HepG2 (cell line): Measurements from ENCODE around the gene CHST14. TPM values are rescaled to one million over a fixed set of nuclear protein-coding genes. Genes with fewer than 3 reads are reported as not detected.
A peak's percentile ranks its signal among the peaks of the same experiment; 100 is the strongest.

Experiments
- ARNT2 ChIP-seq: sonication (generic); formaldehyde crosslinking; IDR thresholded peaks from 2 replicates; pipeline ENCODE4 v1.8.0; 2022; ENCODE audit warnings: mild to moderate bottlenecking, low read depth, missing genetic modification reagents, moderate library complexity
- CBFB ChIP-seq: sonication (generic); formaldehyde crosslinking; IDR thresholded peaks from 2 replicates; pipeline ENCODE4 v1.4.0; 2020; ENCODE audit warnings: missing genetic modification reagents
- GATAD2A ChIP-seq: IDR thresholded peaks from 2 replicates; pipeline ENCODE4 v1.6.1; 2016
- MAZ ChIP-seq, 2 experiments: sonication (generic) in 1 of 2; formaldehyde crosslinking in 1 of 2; IDR thresholded peaks; 2 replicates each; pipeline versions ENCODE4 v1.5.0 to v1.6.1; 2012 to 2020; ENCODE audit warnings: low read depth in 2 of 2, mild to moderate bottlenecking in 2 of 2, borderline replicate concordance in 1 of 2, improper control_type of control experiment in 1 of 2, low read length in 1 of 2, missing genetic modification reagents in 1 of 2, moderate library complexity in 1 of 2
- NFKBIZ ChIP-seq: IDR thresholded peaks from 2 replicates; pipeline ENCODE4 v1.6.1; 2018; ENCODE audit warnings: missing genetic modification reagents, missing compliant biosample characterization
- SIN3B ChIP-seq: fragments of 150-350 bp; IDR thresholded peaks from 2 replicates; pipeline ENCODE4 v1.6.1; 2014; ENCODE audit warnings: low read length
- STAG1 ChIP-seq: sonication (generic); formaldehyde crosslinking; IDR thresholded peaks from 2 replicates; pipeline ENCODE4 v1.4.0; 2020; ENCODE audit warnings: missing genetic modification reagents
- ZBTB49 ChIP-seq: sonication (generic); formaldehyde crosslinking; IDR thresholded peaks from 2 replicates; pipeline ENCODE4 v1.4.0; 2020; ENCODE audit warnings: missing genetic modification reagents, borderline replicate concordance
- ZBTB7B ChIP-seq: sonication (generic); formaldehyde crosslinking; IDR thresholded peaks from 2 replicates; pipeline ENCODE4 v1.4.0; 2020; ENCODE audit warnings: missing genetic modification reagents
- ZNF430 ChIP-seq: sonication (generic); formaldehyde crosslinking; IDR thresholded peaks from 2 replicates; pipeline ENCODE4 v1.9.0; 2021; ENCODE audit warnings: mild to moderate bottlenecking, missing genetic modification reagents
- ZNF564 ChIP-seq: sonication (generic); formaldehyde crosslinking; IDR thresholded peaks from 2 replicates; pipeline ENCODE4 v1.8.1; 2023; ENCODE audit warnings: mild to moderate bottlenecking, missing genetic modification reagents
- ZNF629 ChIP-seq: sonication (generic); formaldehyde crosslinking; conservative IDR thresholded peaks from 2 replicates; pipeline ENCODE4 v1.5.0; 2020; ENCODE audit warnings: missing genetic modification reagents
- ZNF776 ChIP-seq: sonication (generic); formaldehyde crosslinking; IDR thresholded peaks from 2 replicates; pipeline ENCODE4 v1.4.0; 2020; ENCODE audit warnings: mild to moderate bottlenecking, missing genetic modification reagents
- polyA plus RNA-seq, 8 experiments: library from polyadenylated mRNA; depleted of rRNA in 3 of 8; stranded (reverse) in 7 of 8; unstranded in 1 of 8; fragments of >200 nt; fragmentation: Illumina TruSeq in 4 of 8; extraction: Trizol in 4 of 8; gene quantifications; 2 replicates each; pipeline versions ENCODE4 v1.2.1 to v1.2.3, GENCODE V29; 2011 to 2016; ENCODE audit warnings: low read depth in 4 of 8, missing spikeins in 1 of 8, mixed read lengths in 1 of 8; ENCODE audit not compliant: insufficient read depth in 1 of 8
- total RNA-seq, 5 experiments: library from RNA; depleted of rRNA; stranded (reverse); fragments of >200 nt; fragmentation: Illumina TruSeq; extraction: Trizol; gene quantifications; 2 replicates each; pipeline ENCODE4 v1.2.3, GENCODE V29; 2016; ENCODE audit warnings: low read depth in 1 of 5
- TF ChIP-seq, protein P1 (sequence below): sonication (generic); formaldehyde crosslinking; IDR thresholded peaks from one replicate; pipeline ENCODE4 v1.5.1; 2020; ENCODE audit warnings: mild to moderate bottlenecking, missing genetic modification reagents; ENCODE audit errors: not compliant biosample characterization
- TF ChIP-seq, protein P2 (sequence below): IDR thresholded peaks from 2 replicates; pipeline ENCODE4 v1.6.1; 2016; ENCODE audit warnings: mild to moderate bottlenecking, missing biosample characterization, missing genetic modification reagents

The CHST14 gene
- total and polyA plus RNA-seq, 2 of the 13 experiments (the other 11 are each of a cell fraction or from before 2014, with no cell fraction given) = 8.9 to 12.4 TPM

DNA sequence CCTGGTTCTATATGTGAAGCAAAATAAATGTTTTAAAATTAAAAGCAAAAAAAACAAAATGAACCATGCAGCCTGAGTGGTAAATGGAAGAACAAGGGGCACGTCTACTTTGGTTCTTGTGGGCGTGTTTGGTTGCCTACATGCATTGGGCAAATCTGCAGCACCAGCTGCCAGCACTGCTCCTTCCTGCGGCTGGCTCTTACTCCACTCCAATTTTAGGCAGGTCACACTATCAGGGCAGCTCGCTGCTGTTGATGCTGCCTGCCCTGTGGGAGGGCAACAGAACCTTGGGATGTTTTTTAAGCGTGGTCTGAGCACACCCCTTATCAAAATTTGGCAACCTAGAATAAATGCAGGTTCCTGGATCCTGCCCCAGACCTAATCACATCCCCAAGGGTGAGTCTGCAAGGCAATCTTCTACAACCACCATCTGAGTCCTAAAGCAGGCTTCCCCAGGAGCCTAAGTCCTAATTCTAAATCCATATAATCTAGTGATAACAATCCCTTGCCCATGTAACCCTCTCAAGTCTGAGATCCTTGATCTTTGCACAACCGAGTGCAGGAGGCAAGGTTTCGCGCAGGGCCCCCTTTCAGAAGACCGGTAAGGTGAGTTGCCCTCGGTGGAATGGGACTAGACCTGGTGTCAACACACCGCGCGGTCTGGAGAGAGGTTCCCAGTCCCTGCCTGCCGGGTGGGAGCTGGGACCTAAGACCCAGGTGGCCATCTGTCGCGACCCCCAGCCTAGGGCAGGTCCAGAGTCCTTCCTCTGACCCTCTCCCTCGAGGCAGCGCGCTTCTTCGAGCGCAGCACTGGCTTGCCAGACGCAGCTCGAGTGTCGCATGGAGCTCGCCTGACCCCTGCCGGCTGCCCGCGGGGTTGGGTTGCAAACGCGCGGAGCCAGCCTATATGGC, 49.3 kb upstream of the CHST14 start (continued):
- TF ChIP-seq ZBTB49 (no peak), CBFB (CRISPR knock-in tag) (0 out of 2 replicates have a peak, but pooled peaks have one; percentile 24), ZNF629 (CRISPR knock-in tag) (0 out of 2 replicates have a peak, but pooled peaks have one; percentile 18), ZNF776 (no peak), MAZ (IDR thresholded peaks at IDR 0.05; ENCODE audit: borderline replicate concordance, low read depth, low read length) (no peak), MAZ (CRISPR knock-in tag; IDR thresholded peaks at IDR 0.05; ENCODE audit: low read depth) (peak; percentile 53; the same call in 1 of the 2 replicates), ARNT2 (CRISPR knock-in tag) (0 out of 2 replicates have a peak, but pooled peaks have one; percentile 20), SIN3B (no peak), GATAD2A (no peak), NFKBIZ (CRISPR knock-in tag) (no peak), ZNF564 (CRISPR knock-in tag) (no peak), STAG1 (peak; percentile 95), ZNF430 (CRISPR knock-in tag) (no peak), ZBTB7B (peak; percentile 55; the same call in 1 of the 2 replicates)
- TF ChIP-seq, protein P1, sequence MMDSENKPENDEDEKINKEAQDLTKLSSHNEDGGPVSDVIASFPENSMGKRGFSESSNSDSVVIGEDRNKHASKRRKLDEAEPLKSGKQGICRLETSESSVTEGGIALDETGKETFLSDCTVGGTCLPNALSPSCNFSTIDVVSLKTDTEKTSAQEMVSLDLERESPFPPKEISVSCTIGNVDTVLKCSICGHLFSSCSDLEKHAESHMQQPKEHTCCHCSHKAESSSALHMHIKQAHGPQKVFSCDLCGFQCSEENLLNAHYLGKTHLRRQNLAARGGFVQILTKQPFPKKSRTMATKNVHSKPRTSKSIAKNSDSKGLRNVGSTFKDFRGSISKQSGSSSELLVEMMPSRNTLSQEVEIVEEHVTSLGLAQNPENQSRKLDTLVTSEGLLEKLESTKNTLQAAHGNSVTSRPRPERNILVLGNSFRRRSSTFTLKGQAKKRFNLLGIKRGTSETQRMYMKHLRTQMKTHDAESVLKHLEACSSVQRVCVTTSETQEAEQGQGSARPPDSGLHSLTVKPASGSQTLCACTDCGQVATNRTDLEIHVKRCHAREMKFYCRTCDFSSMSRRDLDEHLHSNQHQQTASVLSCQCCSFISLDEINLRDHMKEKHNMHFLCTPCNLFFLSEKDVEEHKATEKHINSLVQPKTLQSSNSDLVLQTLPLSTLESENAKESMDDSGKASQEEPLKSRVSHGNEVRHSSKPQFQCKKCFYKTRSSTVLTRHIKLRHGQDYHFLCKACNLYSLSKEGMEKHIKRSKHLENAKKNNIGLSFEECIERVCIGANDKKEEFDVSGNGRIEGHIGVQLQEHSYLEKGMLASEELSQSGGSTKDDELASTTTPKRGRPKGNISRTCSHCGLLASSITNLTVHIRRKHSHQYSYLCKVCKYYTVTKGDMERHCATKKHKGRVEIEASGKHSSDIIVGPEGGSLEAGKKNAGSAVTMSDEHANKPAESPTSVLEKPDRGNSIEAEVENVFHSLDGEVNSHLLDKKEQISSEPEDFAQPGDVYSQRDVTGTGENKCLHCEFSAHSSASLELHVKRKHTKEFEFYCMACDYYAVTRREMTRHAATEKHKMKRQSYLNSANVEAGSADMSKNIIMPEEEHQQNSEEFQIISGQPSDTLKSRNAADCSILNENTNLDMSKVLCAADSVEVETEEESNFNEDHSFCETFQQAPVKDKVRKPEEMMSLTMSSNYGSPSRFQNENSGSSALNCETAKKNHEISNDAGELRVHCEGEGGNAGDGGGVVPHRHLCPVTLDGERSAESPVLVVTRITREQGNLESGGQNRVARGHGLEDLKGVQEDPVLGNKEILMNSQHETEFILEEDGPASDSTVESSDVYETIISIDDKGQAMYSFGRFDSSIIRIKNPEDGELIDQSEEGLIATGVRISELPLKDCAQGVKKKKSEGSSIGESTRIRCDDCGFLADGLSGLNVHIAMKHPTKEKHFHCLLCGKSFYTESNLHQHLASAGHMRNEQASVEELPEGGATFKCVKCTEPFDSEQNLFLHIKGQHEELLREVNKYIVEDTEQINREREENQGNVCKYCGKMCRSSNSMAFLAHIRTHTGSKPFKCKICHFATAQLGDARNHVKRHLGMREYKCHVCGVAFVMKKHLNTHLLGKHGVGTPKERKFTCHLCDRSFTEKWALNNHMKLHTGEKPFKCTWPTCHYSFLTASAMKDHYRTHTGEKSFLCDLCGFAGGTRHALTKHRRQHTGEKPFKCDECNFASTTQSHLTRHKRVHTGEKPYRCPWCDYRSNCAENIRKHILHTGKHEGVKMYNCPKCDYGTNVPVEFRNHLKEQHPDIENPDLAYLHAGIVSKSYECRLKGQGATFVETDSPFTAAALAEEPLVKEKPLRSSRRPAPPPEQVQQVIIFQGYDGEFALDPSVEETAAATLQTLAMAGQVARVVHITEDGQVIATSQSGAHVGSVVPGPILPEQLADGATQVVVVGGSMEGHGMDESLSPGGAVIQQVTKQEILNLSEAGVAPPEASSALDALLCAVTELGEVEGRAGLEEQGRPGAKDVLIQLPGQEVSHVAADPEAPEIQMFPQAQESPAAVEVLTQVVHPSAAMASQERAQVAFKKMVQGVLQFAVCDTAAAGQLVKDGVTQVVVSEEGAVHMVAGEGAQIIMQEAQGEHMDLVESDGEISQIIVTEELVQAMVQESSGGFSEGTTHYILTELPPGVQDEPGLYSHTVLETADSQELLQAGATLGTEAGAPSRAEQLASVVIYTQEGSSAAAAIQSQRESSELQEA (CRISPR knock-in tag) = no peak
- TF ChIP-seq, protein P2, sequence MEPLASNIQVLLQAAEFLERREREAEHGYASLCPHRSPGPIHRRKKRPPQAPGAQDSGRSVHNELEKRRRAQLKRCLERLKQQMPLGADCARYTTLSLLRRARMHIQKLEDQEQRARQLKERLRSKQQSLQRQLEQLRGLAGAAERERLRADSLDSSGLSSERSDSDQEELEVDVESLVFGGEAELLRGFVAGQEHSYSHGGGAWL = peak; percentile 68; the same call in 1 of the 2 replicates
